OCI-LY1 (cell line): ENCODE results near the gene TAGLN2.

Source experiments
- EZH2 ChIP-seq: fragments of 200-600 bp; sonication (generic), shearing (Covaris generic); IDR thresholded peaks from 2 replicates; pipeline ENCODE4 v1.8.0; 2017; ENCODE audit warnings: borderline replicate concordance, mixed run types, mild to moderate bottlenecking, antibody characterized with exemption, low read length, moderate library complexity, mixed read lengths
- TF ChIP-seq, protein P1 (sequence below): fragments of 200-600 bp; sonication (generic), shearing (Covaris generic); IDR thresholded peaks from 2 replicates; pipeline ENCODE4 v1.5.1; 2017; ENCODE audit warnings: mild to moderate bottlenecking, antibody characterized with exemption, low read length, moderate library complexity, mixed read lengths

DNA sequence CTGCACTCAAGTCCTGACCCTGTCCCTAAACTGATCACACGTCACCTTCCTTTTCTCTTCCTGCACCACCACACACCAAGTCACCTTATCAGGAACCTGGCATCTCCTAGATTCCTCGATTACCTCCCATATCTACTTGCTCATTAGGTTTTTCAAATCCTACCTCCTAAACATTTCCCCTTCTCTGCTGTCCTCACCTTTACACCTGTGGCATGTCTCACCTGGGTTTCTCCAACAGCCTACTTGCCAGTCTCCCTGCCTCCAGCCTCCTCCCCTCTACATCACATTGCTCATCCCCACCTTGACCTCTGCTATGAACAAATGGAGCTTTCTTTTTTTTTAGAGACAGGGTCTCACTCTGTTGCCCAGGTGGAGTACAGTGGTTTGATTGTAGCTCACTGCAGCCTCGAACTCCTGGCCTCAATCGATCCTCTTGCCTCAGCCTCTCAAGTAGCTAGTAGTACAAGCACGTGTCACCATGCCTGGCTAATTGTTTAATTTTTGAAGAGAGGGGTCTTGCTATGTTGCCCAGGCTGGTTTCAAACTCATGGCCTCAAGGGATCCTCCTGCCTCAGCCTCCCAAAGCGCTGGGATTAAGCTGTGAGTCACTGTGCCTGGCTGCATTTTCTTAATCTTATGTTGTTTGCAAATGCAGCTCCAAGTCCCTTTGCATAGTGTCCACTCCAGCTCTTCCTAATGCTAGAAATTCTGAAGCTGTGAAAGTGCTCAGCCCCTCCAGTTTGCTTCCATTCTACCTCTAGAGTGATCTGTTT is 13.8 kb upstream of the TAGLN2 start:
- TF ChIP-seq, protein P1, sequence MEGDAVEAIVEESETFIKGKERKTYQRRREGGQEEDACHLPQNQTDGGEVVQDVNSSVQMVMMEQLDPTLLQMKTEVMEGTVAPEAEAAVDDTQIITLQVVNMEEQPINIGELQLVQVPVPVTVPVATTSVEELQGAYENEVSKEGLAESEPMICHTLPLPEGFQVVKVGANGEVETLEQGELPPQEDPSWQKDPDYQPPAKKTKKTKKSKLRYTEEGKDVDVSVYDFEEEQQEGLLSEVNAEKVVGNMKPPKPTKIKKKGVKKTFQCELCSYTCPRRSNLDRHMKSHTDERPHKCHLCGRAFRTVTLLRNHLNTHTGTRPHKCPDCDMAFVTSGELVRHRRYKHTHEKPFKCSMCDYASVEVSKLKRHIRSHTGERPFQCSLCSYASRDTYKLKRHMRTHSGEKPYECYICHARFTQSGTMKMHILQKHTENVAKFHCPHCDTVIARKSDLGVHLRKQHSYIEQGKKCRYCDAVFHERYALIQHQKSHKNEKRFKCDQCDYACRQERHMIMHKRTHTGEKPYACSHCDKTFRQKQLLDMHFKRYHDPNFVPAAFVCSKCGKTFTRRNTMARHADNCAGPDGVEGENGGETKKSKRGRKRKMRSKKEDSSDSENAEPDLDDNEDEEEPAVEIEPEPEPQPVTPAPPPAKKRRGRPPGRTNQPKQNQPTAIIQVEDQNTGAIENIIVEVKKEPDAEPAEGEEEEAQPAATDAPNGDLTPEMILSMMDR: no peak
- TF ChIP-seq EZH2: no peak
